GM19324 (cell line): Measurements from ENCODE around the gene SLC1A3.
A peak's percentile ranks its signal among the peaks of the same experiment; 100 is the strongest.

Source experiments
- ATAC-seq: cut with Tn5 transposase; IDR thresholded peaks from one replicate; pipeline ENCODE4 v1.9.1; 2021; ENCODE audit warnings: mild to moderate bottlenecking, moderate library complexity; ENCODE audit not compliant: unreplicated experiment, low FRiP score

The SLC1A3 gene

GRCh38 chr5:36710039-36710438, 103.6 kb downstream of the SLC1A3 start:
- ATAC-seq, result no peak

- ATAC-seq, result no peak
These were observed 106.3 kb downstream of the SLC1A3 start for GRCh38 chr5:36712706-36713105.

GRCh38 chr5:36713541-36713940, 107.1 kb downstream of the SLC1A3 start:
- no peak for ATAC-seq

GRCh38 chr5:36717131-36717695, 110.8 kb downstream of the SLC1A3 start:
- no peak for ATAC-seq

- no peak for ATAC-seq
These were observed 112.9 kb downstream of the SLC1A3 start for GRCh38 chr5:36719282-36719681.

GRCh38 chr5:36720688-36721087, 114.3 kb downstream of the SLC1A3 start:
- no peak for ATAC-seq

GRCh38 chr5:36721664-36722235, 115.3 kb downstream of the SLC1A3 start:
- ATAC-seq, result no peak

GRCh38 chr5:36722900-36723299, 116.5 kb downstream of the SLC1A3 start:
- ATAC-seq, result no peak

GRCh38 chr5:36723912-36724311, 117.5 kb downstream of the SLC1A3 start:
- peak; percentile 34 for ATAC-seq

- ATAC-seq, result peak; percentile 86
These were observed 118.3 kb downstream of the SLC1A3 start for GRCh38 chr5:36724467-36725332.

GRCh38 chr5:36726317-36726716, 119.9 kb downstream of the SLC1A3 start:
- no peak for ATAC-seq

- ATAC-seq, result no peak
These were observed 120.4 kb downstream of the SLC1A3 start for GRCh38 chr5:36726767-36727166.

GRCh38 chr5:36728697-36729543, 122.5 kb downstream of the SLC1A3 start:
- ATAC-seq, result no peak

GRCh38 chr5:36730537-36731216, 124.3 kb downstream of the SLC1A3 start:
- no peak for ATAC-seq

- ATAC-seq, result no peak
These were observed 126.8 kb downstream of the SLC1A3 start for GRCh38 chr5:36733183-36733582.

- no peak for ATAC-seq
These were observed 128.0 kb downstream of the SLC1A3 start for GRCh38 chr5:36734422-36734821.

- ATAC-seq, result no peak
These were observed 129.5 kb downstream of the SLC1A3 start for GRCh38 chr5:36735891-36736290.
